ENCODE measurements around the gene PLCL1. TPM values are rescaled to one million over a fixed set of nuclear protein-coding genes. Genes with fewer than 3 reads are reported as not detected.

The PLCL1 gene
- total RNA-seq, 2 donors from 2014 or later: 6.7 to 6.8 TPM

- H3K27me3 ChIP-seq (replicated peaks; ENCODE audit: insufficient read depth): no peaks in the 10 kb centered on the region
- no peak overlapping the region for H3K27ac ChIP-seq
- no peaks in the 10 kb centered on the region for H3K4me1 ChIP-seq (replicated peaks)
- no peak for DNase-seq (ENCODE audit: low spot score)
- no peak overlapping the region for H3K4me3 ChIP-seq
- no peaks in the 10 kb centered on the region for H3K9me3 ChIP-seq
- H3K36me3 ChIP-seq: no peaks in the 10 kb centered on the region
- intact Hi-C loops (cut with DNase I): no loop called here
- TF ChIP-seq POLR2AphosphoS5 (IDR thresholded peaks at IDR 0.05): no peak
- TF ChIP-seq CTCF (IDR thresholded peaks at IDR 0.05): no peak
- no peak for TF ChIP-seq POLR2A (IDR thresholded peaks at IDR 0.05)
- 96% methylated on average over 1 of the region's 1 CpG for WGBS
Observed at GRCh38 chr2:198000417-198000816, 196.0 kb downstream of the PLCL1 start.

- H3K27ac ChIP-seq: no peak overlapping the region
- H3K4me3 ChIP-seq: no peak overlapping the region
- 70% methylated on average over 1 of the region's 1 CpG for WGBS
- DNase-seq (ENCODE audit: low spot score): no peak
- TF ChIP-seq CTCF (IDR thresholded peaks at IDR 0.05) (no peak), POLR2AphosphoS5 (IDR thresholded peaks at IDR 0.05) (no peak), POLR2A (IDR thresholded peaks at IDR 0.05) (no peak)
- H3K4me1 ChIP-seq (replicated peaks): no peaks in the 10 kb centered on the region
- no peaks in the 10 kb centered on the region for H3K36me3 ChIP-seq
- H3K9me3 ChIP-seq: no peaks in the 10 kb centered on the region
- no peaks in the 10 kb centered on the region for H3K27me3 ChIP-seq (replicated peaks; ENCODE audit: insufficient read depth)
- intact Hi-C loops (cut with DNase I): no loop called here
Observed at GRCh38 chr2:198004173-198004572, 199.8 kb downstream of the PLCL1 start.

GRCh38 chr2:198004921-198005829 lies 200.8 kb downstream of the PLCL1 start:
- no peaks in the 10 kb centered on the region for H3K9me3 ChIP-seq
- no peak overlapping the region for H3K4me3 ChIP-seq
- no peaks in the 10 kb centered on the region for H3K36me3 ChIP-seq
- WGBS: 69% methylated on average over 12 of the region's 12 CpGs
- H3K4me1 ChIP-seq (replicated peaks): no peaks in the 10 kb centered on the region
- H3K27me3 ChIP-seq (replicated peaks; ENCODE audit: insufficient read depth): no peaks in the 10 kb centered on the region
- no peak for TF ChIP-seq CTCF (IDR thresholded peaks at IDR 0.05)
- no peak for TF ChIP-seq POLR2A (IDR thresholded peaks at IDR 0.05)
- no peak for TF ChIP-seq POLR2AphosphoS5 (IDR thresholded peaks at IDR 0.05)
- intact Hi-C loops (cut with DNase I): no loop called here
- DNase-seq (ENCODE audit: low spot score): no peak
- H3K27ac ChIP-seq: no peak overlapping the region

GRCh38 chr2:198006733-198007132 lies 202.3 kb downstream of the PLCL1 start:
- H3K36me3 ChIP-seq: no peaks in the 10 kb centered on the region
- no peaks in the 10 kb centered on the region for H3K27me3 ChIP-seq (replicated peaks; ENCODE audit: insufficient read depth)
- no peaks in the 10 kb centered on the region for H3K4me1 ChIP-seq (replicated peaks)
- H3K27ac ChIP-seq: no peak overlapping the region
- 85% methylated on average over 1 of the region's 1 CpG for WGBS
- no peak overlapping the region for H3K4me3 ChIP-seq
- H3K9me3 ChIP-seq: no peaks in the 10 kb centered on the region
- intact Hi-C loops (cut with DNase I): no loop called here
- TF ChIP-seq CTCF (IDR thresholded peaks at IDR 0.05) (no peak), POLR2AphosphoS5 (IDR thresholded peaks at IDR 0.05) (no peak), POLR2A (IDR thresholded peaks at IDR 0.05) (no peak)
- no peak for DNase-seq (ENCODE audit: low spot score)

- intact Hi-C loops (cut with DNase I): no loop called here
Observed at GRCh38 chr2:198008230-198008629, 203.8 kb downstream of the PLCL1 start.

More at GRCh38 chr2:198008230-198008629, 203.8 kb downstream of the PLCL1 start:
- Histone ChIP-seq H3K4me1 (replicated peaks) (no peaks in the 10 kb centered on the region), H3K27ac (no peak overlapping the region), H3K36me3 (no peaks in the 10 kb centered on the region), H3K4me3 (no peak overlapping the region), H3K27me3 (replicated peaks; ENCODE audit: insufficient read depth) (no peaks in the 10 kb centered on the region), H3K9me3 (no peaks in the 10 kb centered on the region)
- TF ChIP-seq POLR2AphosphoS5 (IDR thresholded peaks at IDR 0.05) (no peak), CTCF (IDR thresholded peaks at IDR 0.05) (no peak), POLR2A (IDR thresholded peaks at IDR 0.05) (no peak)
- DNase-seq (ENCODE audit: low spot score): no peak
- 90% methylated on average over 3 of the region's 3 CpGs for WGBS

Measured in prostate gland (tissue), 2 donors.